NT2/D1 (cell line): Measurements from ENCODE around the gene SMIM24.

Experiments used
- DNase-seq: peaks from one replicate; pipeline ENCODE4 v3.0.0-alpha.2; 2011; ENCODE audit warnings: low read depth, low spot score
- H3K27me3 ChIP-seq: 2 replicates; pipeline ENCODE4 v1.6.0; 2011; ENCODE audit warnings: mild to moderate bottlenecking; ENCODE audit not compliant: insufficient read length, insufficient read depth
- H3K36me3 ChIP-seq: 2 replicates; pipeline ENCODE4 v1.6.1; 2011; ENCODE audit warnings: mild to moderate bottlenecking, low read length, mixed read lengths; ENCODE audit not compliant: insufficient read depth, insufficient read length
- H3K4me1 ChIP-seq: 2 replicates; pipeline ENCODE4 v1.5.1; 2011; ENCODE audit not compliant: insufficient read depth, insufficient read length
- H3K4me3 ChIP-seq: 2 replicates; pipeline ENCODE4 v1.5.1; 2011; ENCODE audit warnings: low read depth; ENCODE audit not compliant: insufficient read length
- H3K9ac ChIP-seq: 2 replicates; pipeline ENCODE4 v1.6.0; 2011; ENCODE audit warnings: low read depth; ENCODE audit not compliant: insufficient read length
- H3K9me3 ChIP-seq: 2 replicates; pipeline ENCODE4 v1.5.1; 2011; ENCODE audit warnings: mild to moderate bottlenecking, low read length; ENCODE audit not compliant: insufficient read depth
- SUZ12 ChIP-seq: IDR thresholded peaks from 2 replicates; pipeline ENCODE4 v1.6.1; 2011; ENCODE audit not compliant: insufficient read length, insufficient read depth; ENCODE audit errors: extremely low read depth
- YY1 ChIP-seq: IDR thresholded peaks from 2 replicates; pipeline ENCODE4 v1.6.1; 2011; ENCODE audit not compliant: insufficient read length, insufficient read depth
- ZNF274 ChIP-seq: IDR thresholded peaks from 2 replicates; pipeline ENCODE4 v1.6.1; 2011; ENCODE audit warnings: mild to moderate bottlenecking, low read depth, low read length

Gene SMIM24

GRCh38 chr19:3524078-3524842, 43.9 kb upstream of the SMIM24 start:
- no peak for DNase-seq
- H3K9ac ChIP-seq: no peak overlapping the region
- no peaks in the 10 kb centered on the region for H3K9me3 ChIP-seq
- peaks cover 18% of the 10 kb centered on the region for H3K4me1 ChIP-seq
- TF ChIP-seq ZNF274 (no peak), SUZ12 (no peak)
- H3K27me3 ChIP-seq: no peaks in the 10 kb centered on the region
- H3K4me3 ChIP-seq: no peak overlapping the region
- H3K36me3 ChIP-seq: peaks cover 85% of the 10 kb centered on the region

- peaks cover 88% of the 10 kb centered on the region for H3K36me3 ChIP-seq
- no peaks in the 10 kb centered on the region for H3K27me3 ChIP-seq
- DNase-seq: no peak
- H3K4me3 ChIP-seq: no peak overlapping the region
- TF ChIP-seq SUZ12 (no peak), YY1 (no peak), ZNF274 (no peak)
- H3K9ac ChIP-seq: no peak overlapping the region
- H3K9me3 ChIP-seq: no peaks in the 10 kb centered on the region
- H3K4me1 ChIP-seq: peaks cover 26% of the 10 kb centered on the region
These were observed 43.2 kb upstream of the SMIM24 start for GRCh38 chr19:3523361-3524077.

GRCh38 chr19:3522421-3523360, 42.4 kb upstream of the SMIM24 start:
- TF ChIP-seq ZNF274: no peak
- no peak for TF ChIP-seq SUZ12
- TF ChIP-seq YY1: no peak
- no peak for DNase-seq
- Histone ChIP-seq H3K36me3 (peaks cover 82% of the 10 kb centered on the region), H3K9me3 (no peaks in the 10 kb centered on the region), H3K9ac (no peak overlapping the region), H3K4me1 (peaks cover 27% of the 10 kb centered on the region), H3K4me3 (no peak overlapping the region), H3K27me3 (no peaks in the 10 kb centered on the region)

- no peaks in the 10 kb centered on the region for H3K27me3 ChIP-seq
- DNase-seq: no peak
- H3K36me3 ChIP-seq: peaks cover 77% of the 10 kb centered on the region
- H3K9me3 ChIP-seq: no peaks in the 10 kb centered on the region
- H3K4me3 ChIP-seq: no peak overlapping the region
- peaks cover 38% of the 10 kb centered on the region for H3K4me1 ChIP-seq
- peak overlapping the region; percentile 12 for H3K9ac ChIP-seq
- TF ChIP-seq YY1 (no peak), SUZ12 (no peak), ZNF274 (no peak)
These were observed 40.8 kb upstream of the SMIM24 start for GRCh38 chr19:3521104-3521445.

GRCh38 chr19:3520166-3521103, 40.1 kb upstream of the SMIM24 start:
- no peak for TF ChIP-seq SUZ12
- DNase-seq: no peak
- peaks cover 39% of the 10 kb centered on the region for H3K4me1 ChIP-seq
- peak overlapping the region; percentile 12 for H3K9ac ChIP-seq
- no peaks in the 10 kb centered on the region for H3K9me3 ChIP-seq
- H3K36me3 ChIP-seq: peaks cover 76% of the 10 kb centered on the region
- H3K4me3 ChIP-seq: no peak overlapping the region
- no peaks in the 10 kb centered on the region for H3K27me3 ChIP-seq

GRCh38 chr19:3519126-3519525, 38.8 kb upstream of the SMIM24 start:
- Histone ChIP-seq H3K9me3 (no peaks in the 10 kb centered on the region), H3K9ac (peak overlapping the region; percentile 57), H3K36me3 (peaks cover 75% of the 10 kb centered on the region), H3K27me3 (no peaks in the 10 kb centered on the region), H3K4me3 (no peak overlapping the region), H3K4me1 (peaks cover 45% of the 10 kb centered on the region)
- no peak for TF ChIP-seq SUZ12
- no peak for TF ChIP-seq YY1
- no peak for TF ChIP-seq ZNF274
- no peak for DNase-seq
